ENCODE data around the gene ERAP2.

DNA sequence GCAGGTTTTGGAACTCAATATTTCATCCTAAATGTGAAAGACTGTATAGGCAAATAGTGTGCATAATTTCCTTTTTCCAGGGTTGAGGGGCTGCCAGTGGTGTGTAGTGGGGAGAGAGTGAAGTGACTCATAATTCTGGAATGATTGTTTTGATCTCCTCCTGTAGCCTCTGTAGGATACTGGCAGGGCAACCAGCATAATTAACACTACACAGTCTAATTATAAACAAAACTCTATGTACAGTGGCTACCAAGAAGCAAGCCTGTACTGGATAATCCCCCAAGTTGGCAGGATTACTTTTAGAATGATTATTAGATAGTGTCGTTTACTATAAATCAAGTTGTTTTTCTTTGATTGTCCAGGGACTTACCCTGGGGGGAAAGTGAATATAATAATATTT lies 91.8 kb downstream of the ERAP2 start:
- TF ChIP-seq, protein P1, sequence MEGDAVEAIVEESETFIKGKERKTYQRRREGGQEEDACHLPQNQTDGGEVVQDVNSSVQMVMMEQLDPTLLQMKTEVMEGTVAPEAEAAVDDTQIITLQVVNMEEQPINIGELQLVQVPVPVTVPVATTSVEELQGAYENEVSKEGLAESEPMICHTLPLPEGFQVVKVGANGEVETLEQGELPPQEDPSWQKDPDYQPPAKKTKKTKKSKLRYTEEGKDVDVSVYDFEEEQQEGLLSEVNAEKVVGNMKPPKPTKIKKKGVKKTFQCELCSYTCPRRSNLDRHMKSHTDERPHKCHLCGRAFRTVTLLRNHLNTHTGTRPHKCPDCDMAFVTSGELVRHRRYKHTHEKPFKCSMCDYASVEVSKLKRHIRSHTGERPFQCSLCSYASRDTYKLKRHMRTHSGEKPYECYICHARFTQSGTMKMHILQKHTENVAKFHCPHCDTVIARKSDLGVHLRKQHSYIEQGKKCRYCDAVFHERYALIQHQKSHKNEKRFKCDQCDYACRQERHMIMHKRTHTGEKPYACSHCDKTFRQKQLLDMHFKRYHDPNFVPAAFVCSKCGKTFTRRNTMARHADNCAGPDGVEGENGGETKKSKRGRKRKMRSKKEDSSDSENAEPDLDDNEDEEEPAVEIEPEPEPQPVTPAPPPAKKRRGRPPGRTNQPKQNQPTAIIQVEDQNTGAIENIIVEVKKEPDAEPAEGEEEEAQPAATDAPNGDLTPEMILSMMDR (IDR thresholded peaks at IDR 0.05) = no peak
- no peak for TF ChIP-seq EP300 (IDR thresholded peaks at IDR 0.05)
